ENCODE data around the gene AHI1. TPM values are rescaled to one million over a fixed set of nuclear protein-coding genes. Genes with fewer than 3 reads are reported as not detected.
"Not testable (repeated sequence)": the region's sequence is repeated elsewhere in the genome, so short reads cannot be mapped to it uniquely, and the experiment has no call there.

The AHI1 gene
- total RNA-seq, 1 experiment from 2014 or later = 11.9 TPM

GRCh38 chr6:135395136-135395535 is 102.4 kb downstream of the AHI1 start:
- no peak for DNase-seq (ENCODE audit: low read depth)

DNA sequence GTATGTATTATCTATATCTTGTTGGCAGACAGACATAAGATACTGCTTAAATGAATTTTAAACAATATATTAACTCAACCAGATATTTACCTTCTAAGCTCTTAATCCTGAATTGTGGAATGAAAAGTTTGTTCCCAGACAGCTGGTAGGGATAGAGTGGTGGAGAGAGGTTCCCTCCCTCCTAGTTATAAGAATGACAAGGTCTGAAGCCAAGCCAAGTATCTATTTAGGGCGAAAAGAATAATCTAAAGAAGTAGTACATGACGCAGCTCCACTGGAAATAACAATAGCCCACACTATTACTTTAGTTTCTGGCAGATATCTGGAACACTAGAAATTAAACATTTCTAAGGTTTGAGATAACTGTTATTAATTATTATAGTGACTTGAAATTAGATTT is 104.3 kb downstream of the AHI1 start:
- DNase-seq (ENCODE audit: low read depth) = no peak

DNA sequence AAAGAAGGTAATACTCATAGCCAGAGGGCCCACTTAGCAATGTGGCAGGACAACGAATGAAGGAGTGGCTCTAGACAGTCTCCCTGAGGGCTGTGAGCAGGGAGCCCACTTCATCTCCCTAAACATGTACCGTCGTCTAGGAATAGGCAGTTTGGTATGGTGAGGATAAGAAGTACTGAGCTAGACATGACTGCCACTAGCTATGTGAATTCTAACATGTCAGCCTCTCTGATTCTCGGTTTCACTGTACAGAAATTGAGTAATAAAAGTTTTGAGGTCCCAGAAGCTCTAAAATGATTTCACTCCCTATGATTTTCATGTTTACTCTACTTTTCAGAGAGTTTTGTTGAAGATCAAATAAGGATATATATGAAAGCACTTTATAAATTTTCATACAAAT is 107.1 kb downstream of the AHI1 start:
- no peak for DNase-seq (ENCODE audit: low read depth)

- DNase-seq (ENCODE audit: low read depth) = no peak
Observed at GRCh38 chr6:135385299-135385698, 112.2 kb downstream of the AHI1 start.

DNA sequence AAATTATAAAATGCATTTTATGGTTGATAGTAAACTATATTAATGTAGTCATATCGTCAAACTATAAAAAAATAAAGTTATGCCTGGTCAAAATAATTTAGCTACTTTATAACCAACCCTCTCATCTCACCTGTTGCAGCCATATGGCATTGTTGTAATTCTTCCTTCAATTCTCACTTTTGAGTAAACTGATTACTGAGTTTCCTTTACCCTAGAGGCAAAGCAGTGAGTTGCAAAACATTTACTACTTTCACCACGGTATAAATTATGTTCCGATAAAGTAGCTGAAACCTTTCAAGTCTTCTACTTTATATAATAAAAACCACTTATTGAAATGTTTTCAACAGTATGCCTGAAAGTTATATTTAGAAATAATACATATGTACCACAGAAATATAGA is 113.8 kb downstream of the AHI1 start:
- no peak for DNase-seq (ENCODE audit: low read depth)

DNA sequence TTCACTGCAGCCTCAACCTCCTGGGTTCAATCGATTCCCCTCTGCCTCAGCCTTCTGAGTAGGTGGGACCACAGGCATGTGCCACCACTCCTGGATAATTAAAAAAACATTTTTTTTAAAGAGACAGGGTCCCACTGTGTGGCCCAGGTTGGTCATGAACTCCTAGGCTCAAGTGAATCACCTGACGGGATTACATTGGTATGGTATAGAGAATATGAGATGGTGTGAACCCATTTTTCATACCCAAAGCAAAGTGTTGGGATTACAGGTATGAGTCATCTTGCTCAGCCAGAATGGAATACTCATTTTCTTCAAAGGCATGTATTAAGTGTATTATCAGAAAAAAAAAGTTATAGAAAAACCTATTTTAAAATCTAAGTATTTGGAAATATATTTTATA is 114.2 kb downstream of the AHI1 start:
- no peak for DNase-seq (ENCODE audit: low read depth)

GRCh38 chr6:135382182-135382628 is 115.3 kb downstream of the AHI1 start:
- DNase-seq (ENCODE audit: low read depth) = no peak

GRCh38 chr6:135380793-135381192 is 116.7 kb downstream of the AHI1 start:
- DNase-seq (ENCODE audit: low read depth) = no peak

DNA sequence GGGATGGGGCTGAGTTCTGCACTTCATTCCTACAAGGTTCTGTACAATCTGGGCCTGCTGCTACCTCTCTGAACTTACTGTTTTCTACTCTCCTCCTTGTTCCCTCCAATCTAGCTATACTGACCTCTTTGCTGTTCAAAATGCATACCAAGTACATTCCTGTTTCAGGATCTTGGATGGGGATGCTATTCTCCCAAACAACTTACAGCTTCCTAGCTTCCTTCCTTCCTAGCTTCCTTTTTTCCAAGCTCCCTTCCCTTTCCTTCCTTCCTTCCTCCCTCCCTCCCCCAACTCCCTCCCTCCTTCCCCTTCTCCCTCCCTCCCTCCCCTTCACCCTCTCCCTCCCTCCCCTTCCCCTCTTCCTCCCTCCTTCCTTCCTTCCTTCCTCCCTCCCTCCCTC is 117.9 kb downstream of the AHI1 start:
- DNase-seq (ENCODE audit: low read depth) = no peak

- peak; percentile 40 for DNase-seq (ENCODE audit: low read depth)
Observed at GRCh38 chr6:135372758-135373157, 124.8 kb downstream of the AHI1 start.

DNA sequence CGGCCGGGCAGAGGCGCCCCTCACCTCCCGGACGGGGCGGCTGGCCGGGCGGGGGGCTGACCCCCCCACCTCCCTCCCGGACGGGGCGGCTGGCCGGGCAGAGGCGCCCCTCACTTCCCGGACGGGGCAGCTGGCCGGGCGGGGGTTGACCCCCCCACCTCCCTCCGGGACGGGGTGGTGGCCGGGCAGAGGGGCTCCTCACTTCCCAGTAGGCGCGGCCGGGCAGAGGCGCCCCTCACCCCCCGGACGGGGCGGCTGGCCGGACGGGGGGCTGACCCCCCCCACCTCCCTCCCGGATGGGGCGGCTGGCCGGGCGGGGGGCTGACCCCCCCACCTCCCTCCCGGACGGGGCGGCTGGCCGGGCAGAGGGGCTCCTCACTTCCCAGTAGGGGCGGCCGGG is 133.9 kb downstream of the AHI1 start:
- not testable (repeated sequence) for DNase-seq (ENCODE audit: low read depth)

GRCh38 chr6:135362124-135362523 is 135.4 kb downstream of the AHI1 start:
- no peak for DNase-seq (ENCODE audit: low read depth)

DNA sequence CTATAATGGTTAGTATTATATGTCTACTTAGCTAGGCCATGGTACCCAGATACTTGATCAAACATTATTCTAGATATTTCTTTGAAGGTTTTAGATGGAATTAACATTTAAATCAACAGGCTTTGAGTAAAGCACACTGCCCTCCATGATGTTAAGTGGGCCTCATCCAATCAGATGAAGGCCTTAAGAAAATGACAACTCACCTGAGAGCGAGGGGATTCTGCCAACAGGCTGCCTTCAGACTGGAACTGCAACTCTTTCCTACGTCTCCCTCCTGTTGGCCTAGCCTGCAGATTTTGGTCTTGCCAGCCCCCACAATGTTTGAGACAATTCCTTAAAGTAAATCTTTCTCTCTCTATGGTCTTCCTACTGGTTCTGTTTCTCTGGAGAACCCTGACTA is 137.3 kb downstream of the AHI1 start:
- no peak for DNase-seq (ENCODE audit: low read depth)

- DNase-seq (ENCODE audit: low read depth) = peak; percentile 58
Observed at GRCh38 chr6:135358985-135359384, 138.6 kb downstream of the AHI1 start.

DNA sequence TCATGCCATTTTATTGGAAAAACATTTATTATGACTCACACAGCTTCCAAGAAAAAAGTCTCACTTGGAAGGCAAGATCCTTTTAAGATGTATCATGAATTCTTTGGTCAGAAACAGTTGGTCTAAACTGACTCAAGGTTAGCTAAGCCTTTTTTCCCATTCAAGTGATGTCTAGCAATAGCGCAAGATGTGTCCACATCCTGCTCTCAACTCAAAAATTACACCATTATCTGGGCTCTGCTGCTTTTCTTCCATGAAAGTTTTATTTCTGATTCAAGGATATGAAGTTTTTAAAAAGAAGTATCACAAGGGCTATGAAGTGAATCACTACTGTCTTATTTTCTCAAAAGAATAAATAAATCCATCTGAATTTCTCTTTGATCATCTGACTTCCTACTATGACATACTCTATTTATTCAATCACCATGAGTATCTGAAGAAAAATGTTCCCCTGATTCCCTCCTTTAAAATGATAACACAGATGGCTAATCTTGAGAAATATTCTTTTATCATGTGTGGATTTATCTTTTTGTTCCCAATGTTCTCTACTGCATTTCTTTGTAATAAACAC is 139.2 kb downstream of the AHI1 start:
- peak; percentile 89 for DNase-seq (ENCODE audit: low read depth)

GRCh38 chr6:135354407-135354806 is 143.1 kb downstream of the AHI1 start:
- no peak for DNase-seq (ENCODE audit: low read depth)

DNA sequence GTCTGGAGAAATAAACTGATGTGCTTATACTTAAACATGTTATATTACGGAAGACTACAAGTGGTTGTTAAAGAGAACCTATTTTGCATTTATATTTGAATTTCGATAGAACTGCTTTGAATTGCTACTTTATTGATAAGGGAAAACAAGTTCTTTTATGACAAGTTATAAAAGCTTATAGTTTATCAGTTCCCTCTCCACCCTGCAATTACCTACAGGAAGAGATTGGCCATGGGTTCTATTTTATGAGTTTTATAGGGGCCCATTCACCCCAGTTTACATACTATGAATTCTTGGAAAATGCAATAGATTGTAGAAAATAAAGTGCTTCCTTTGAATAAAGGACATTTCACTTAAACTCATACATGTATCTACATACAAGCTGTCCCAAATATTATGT is 144.4 kb downstream of the AHI1 start:
- DNase-seq (ENCODE audit: low read depth) = no peak

- DNase-seq (ENCODE audit: low read depth) = no peak
Observed at GRCh38 chr6:135351635-135352034, 145.9 kb downstream of the AHI1 start.

GRCh38 chr6:135347887-135348286 is 149.7 kb downstream of the AHI1 start:
- no peak for DNase-seq (ENCODE audit: low read depth)

DNA sequence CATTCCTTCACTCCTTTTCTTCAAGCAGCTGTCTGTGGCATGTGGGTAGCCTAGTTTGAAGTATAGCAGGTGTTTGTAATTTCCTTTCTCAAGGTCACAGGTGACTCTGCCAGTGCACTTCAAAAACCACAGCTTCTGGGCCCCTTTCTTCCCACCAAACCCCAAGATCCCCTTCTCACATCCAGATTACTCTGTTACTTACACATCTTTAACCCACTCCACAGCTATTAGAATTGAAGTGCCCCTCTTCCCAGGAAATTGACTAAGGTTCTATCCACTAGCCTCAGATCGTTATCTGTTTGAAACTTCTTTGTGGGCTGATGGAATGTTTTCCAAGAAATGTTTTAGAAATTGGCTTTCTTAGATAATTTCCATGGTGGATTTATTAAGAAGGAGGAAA is 150.8 kb downstream of the AHI1 start:
- DNase-seq (ENCODE audit: low read depth) = peak; percentile 84

DNA sequence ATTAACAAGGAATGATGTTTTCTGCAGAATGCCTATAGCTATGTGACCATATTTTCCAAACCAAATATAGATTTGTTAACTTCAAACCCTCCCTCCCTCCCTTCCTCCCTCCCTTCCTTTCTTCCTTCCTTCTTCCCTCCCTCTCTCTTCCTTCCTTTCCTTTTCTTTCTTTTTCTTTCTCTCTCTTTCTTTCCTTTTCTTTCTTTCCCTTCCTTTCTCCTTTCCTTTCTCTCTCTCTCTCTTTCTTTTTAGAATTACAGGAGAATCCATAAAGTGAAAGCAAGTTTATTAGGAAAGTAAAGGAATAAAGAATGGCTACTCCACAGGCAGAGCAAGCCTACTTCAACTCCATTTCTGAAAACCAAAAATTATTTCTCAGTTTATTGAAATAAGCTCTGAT is 153.0 kb downstream of the AHI1 start:
- no peak for DNase-seq (ENCODE audit: low read depth)

DNA sequence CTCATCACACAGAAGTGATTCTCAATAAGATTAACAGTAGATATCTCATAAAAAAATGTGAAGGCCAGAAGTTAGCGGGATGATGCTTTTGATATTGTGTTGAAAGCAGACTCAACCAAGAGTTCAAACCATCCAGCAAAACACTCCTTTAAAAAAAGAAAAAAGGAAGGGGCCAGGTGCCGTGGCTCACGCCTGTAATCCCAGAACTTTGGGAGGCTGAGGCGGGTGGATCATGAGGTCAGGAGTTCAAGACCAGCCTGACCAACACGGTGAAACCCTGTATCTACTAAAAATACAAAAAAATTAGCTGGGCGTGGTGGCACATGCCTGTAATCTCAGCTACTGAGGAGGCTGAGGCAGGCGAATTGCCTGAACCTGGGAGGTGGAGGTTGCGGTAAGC is 157.6 kb downstream of the AHI1 start:
- not testable (repeated sequence) for DNase-seq (ENCODE audit: low read depth)

- peak; percentile 46 for DNase-seq (ENCODE audit: low read depth)
Observed at GRCh38 chr6:135334169-135334568, 163.4 kb downstream of the AHI1 start.

- DNase-seq (ENCODE audit: low read depth) = peak; percentile 59
Observed at GRCh38 chr6:135331002-135331401, 166.5 kb downstream of the AHI1 start.

All from M059J (cell line).